ENCODE data around the gene EPB41L2. TPM values are rescaled to one million over a fixed set of nuclear protein-coding genes. Genes with fewer than 3 reads are reported as not detected.

EPB41L2 gene
- total RNA-seq, 1 donor from 2014 or later: 16.5 TPM

- no peak for DNase-seq
- Mint-ChIP-seq H3K9me3 (no peaks in the 10 kb centered on the region), H3K27ac (no peak overlapping the region), H3K4me3 (no peak overlapping the region), H3K4me1 (no peaks in the 10 kb centered on the region), H3K27me3 (no peaks in the 10 kb centered on the region), H3K36me3 (ENCODE audit: low read depth) (no peaks in the 10 kb centered on the region)
- intact Hi-C loops (cut with micrococcal nuclease): no loop called here
These were observed 169.3 kb downstream of the EPB41L2 start for GRCh38 chr6:130893766-130894165.

- no peaks in the 10 kb centered on the region for H3K27me3 Mint-ChIP-seq
- no peak overlapping the region for H3K27ac Mint-ChIP-seq
- H3K9me3 Mint-ChIP-seq: no peaks in the 10 kb centered on the region
- no peak overlapping the region for H3K4me3 Mint-ChIP-seq
- H3K36me3 Mint-ChIP-seq (ENCODE audit: low read depth): no peaks in the 10 kb centered on the region
- H3K4me1 Mint-ChIP-seq: no peaks in the 10 kb centered on the region
- DNase-seq: no peak
- intact Hi-C loops (cut with micrococcal nuclease): no loop called here
These were observed 169.8 kb downstream of the EPB41L2 start for GRCh38 chr6:130893277-130893676.

GRCh38 chr6:130890521-130890971 is 172.5 kb downstream of the EPB41L2 start:
- H3K36me3 Mint-ChIP-seq (ENCODE audit: low read depth): no peaks in the 10 kb centered on the region
- no peak for DNase-seq
- no peak overlapping the region for H3K4me3 Mint-ChIP-seq
- H3K27ac Mint-ChIP-seq: no peak overlapping the region
- no peaks in the 10 kb centered on the region for H3K9me3 Mint-ChIP-seq
- no peaks in the 10 kb centered on the region for H3K27me3 Mint-ChIP-seq
- intact Hi-C loops (cut with micrococcal nuclease): no loop called here
- no peaks in the 10 kb centered on the region for H3K4me1 Mint-ChIP-seq

GRCh38 chr6:130889423-130889822 is 173.6 kb downstream of the EPB41L2 start:
- no peaks in the 10 kb centered on the region for H3K27me3 Mint-ChIP-seq
- no peaks in the 10 kb centered on the region for H3K9me3 Mint-ChIP-seq
- H3K4me3 Mint-ChIP-seq: no peak overlapping the region
- intact Hi-C loops (cut with micrococcal nuclease): loop anchor here (10.0 kb wide), 2 partner anchors 305 to 1025 kb away; no protein-coding TSS in a partner anchor
- H3K36me3 Mint-ChIP-seq (ENCODE audit: low read depth): no peaks in the 10 kb centered on the region
- DNase-seq: no peak
- H3K27ac Mint-ChIP-seq: no peak overlapping the region
- no peaks in the 10 kb centered on the region for H3K4me1 Mint-ChIP-seq

GRCh38 chr6:130888246-130888645 is 174.8 kb downstream of the EPB41L2 start:
- DNase-seq: no peak

GRCh38 chr6:130886966-130887365 is 176.1 kb downstream of the EPB41L2 start:
- Mint-ChIP-seq H3K4me1 (no peaks in the 10 kb centered on the region), H3K27me3 (no peaks in the 10 kb centered on the region), H3K4me3 (no peak overlapping the region), H3K27ac (no peak overlapping the region), H3K36me3 (ENCODE audit: low read depth) (no peaks in the 10 kb centered on the region), H3K9me3 (no peaks in the 10 kb centered on the region)
- DNase-seq: no peak
- intact Hi-C loops (cut with micrococcal nuclease): loop anchor here (1.0 to 10.0 kb wide), 3 partner anchors 308 to 1028 kb away; no protein-coding TSS in a partner anchor

More at GRCh38 chr6:130888246-130888645, 174.8 kb downstream of the EPB41L2 start:
- intact Hi-C loops (cut with micrococcal nuclease): loop anchor here (10.0 kb wide), 2 partner anchors 307 to 1027 kb away; no protein-coding TSS in a partner anchor
- H3K4me1 Mint-ChIP-seq: no peaks in the 10 kb centered on the region
- no peaks in the 10 kb centered on the region for H3K36me3 Mint-ChIP-seq (ENCODE audit: low read depth)
- H3K9me3 Mint-ChIP-seq: no peaks in the 10 kb centered on the region
- no peak overlapping the region for H3K27ac Mint-ChIP-seq
- H3K27me3 Mint-ChIP-seq: no peaks in the 10 kb centered on the region
- no peak overlapping the region for H3K4me3 Mint-ChIP-seq

GRCh38 chr6:130885392-130886192 is 177.5 kb downstream of the EPB41L2 start:
- Mint-ChIP-seq H3K36me3 (ENCODE audit: low read depth) (no peaks in the 10 kb centered on the region), H3K4me3 (no peak overlapping the region), H3K27me3 (no peaks in the 10 kb centered on the region), H3K9me3 (no peaks in the 10 kb centered on the region), H3K27ac (no peak overlapping the region), H3K4me1 (no peaks in the 10 kb centered on the region)
- intact Hi-C loops (cut with micrococcal nuclease): loop anchor here (1.0 to 10.0 kb wide), 5 partner anchors 231 to 1029 kb away; partner anchors contain the start of gene MED23
- DNase-seq: peak; percentile 92

GRCh38 chr6:130882370-130882769 is 180.7 kb downstream of the EPB41L2 start:
- Mint-ChIP-seq H3K9me3 (no peaks in the 10 kb centered on the region), H3K4me1 (no peaks in the 10 kb centered on the region), H3K27ac (no peak overlapping the region), H3K27me3 (no peaks in the 10 kb centered on the region), H3K36me3 (ENCODE audit: low read depth) (no peaks in the 10 kb centered on the region), H3K4me3 (no peak overlapping the region)
- DNase-seq: no peak
- intact Hi-C loops (cut with micrococcal nuclease): loop anchor here (10.0 kb wide), 2 partner anchors 312 to 1032 kb away; no protein-coding TSS in a partner anchor

- Mint-ChIP-seq H3K9me3 (no peaks in the 10 kb centered on the region), H3K27ac (no peak overlapping the region), H3K4me3 (no peak overlapping the region), H3K36me3 (ENCODE audit: low read depth) (no peaks in the 10 kb centered on the region), H3K27me3 (peaks cover 1% of the 10 kb centered on the region), H3K4me1 (no peaks in the 10 kb centered on the region)
- intact Hi-C loops (cut with micrococcal nuclease): loop anchor here (10.0 kb wide), 2 partner anchors 315 to 1035 kb away; no protein-coding TSS in a partner anchor
- DNase-seq: no peak
These were observed 183.2 kb downstream of the EPB41L2 start for GRCh38 chr6:130879826-130880225.

- H3K4me3 Mint-ChIP-seq: no peak overlapping the region
- peaks cover 2% of the 10 kb centered on the region for H3K4me1 Mint-ChIP-seq
- H3K27me3 Mint-ChIP-seq: peaks cover 3% of the 10 kb centered on the region
- intact Hi-C loops (cut with micrococcal nuclease): loop anchor here (2.0 kb wide), 1 partner anchor 551 kb away; no protein-coding TSS in a partner anchor
- H3K9me3 Mint-ChIP-seq: no peaks in the 10 kb centered on the region
- DNase-seq: no peak
- no peaks in the 10 kb centered on the region for H3K36me3 Mint-ChIP-seq (ENCODE audit: low read depth)
- H3K27ac Mint-ChIP-seq: no peak overlapping the region
These were observed 189.3 kb downstream of the EPB41L2 start for GRCh38 chr6:130873746-130874145.

- no peaks in the 10 kb centered on the region for H3K36me3 Mint-ChIP-seq (ENCODE audit: low read depth)
- H3K27ac Mint-ChIP-seq: no peak overlapping the region
- no peaks in the 10 kb centered on the region for H3K9me3 Mint-ChIP-seq
- peak; percentile 91 for DNase-seq
- H3K27me3 Mint-ChIP-seq: peaks cover 3% of the 10 kb centered on the region
- intact Hi-C loops (cut with micrococcal nuclease): loop anchor here (2.0 kb wide), 1 partner anchor 550 kb away; no protein-coding TSS in a partner anchor
- peaks cover 2% of the 10 kb centered on the region for H3K4me1 Mint-ChIP-seq
- H3K4me3 Mint-ChIP-seq: no peak overlapping the region
These were observed 190.6 kb downstream of the EPB41L2 start for GRCh38 chr6:130872250-130873095.

- intact Hi-C loops (cut with micrococcal nuclease): no loop called here
- H3K4me1 Mint-ChIP-seq: peaks cover 2% of the 10 kb centered on the region
- H3K27me3 Mint-ChIP-seq: peaks cover 2% of the 10 kb centered on the region
- no peaks in the 10 kb centered on the region for H3K9me3 Mint-ChIP-seq
- H3K36me3 Mint-ChIP-seq (ENCODE audit: low read depth): no peaks in the 10 kb centered on the region
- H3K4me3 Mint-ChIP-seq: no peak overlapping the region
- H3K27ac Mint-ChIP-seq: no peak overlapping the region
- no peak for DNase-seq
These were observed 192.7 kb downstream of the EPB41L2 start for GRCh38 chr6:130870179-130870880.

GRCh38 chr6:130869681-130870080 is 193.4 kb downstream of the EPB41L2 start:
- no peak overlapping the region for H3K4me3 Mint-ChIP-seq
- H3K4me1 Mint-ChIP-seq: peaks cover 2% of the 10 kb centered on the region
- intact Hi-C loops (cut with micrococcal nuclease): no loop called here
- no peak for DNase-seq
- no peaks in the 10 kb centered on the region for H3K9me3 Mint-ChIP-seq
- no peaks in the 10 kb centered on the region for H3K36me3 Mint-ChIP-seq (ENCODE audit: low read depth)
- H3K27me3 Mint-ChIP-seq: peaks cover 2% of the 10 kb centered on the region
- H3K27ac Mint-ChIP-seq: no peak overlapping the region

All from activated CD4-positive, alpha-beta T cell treated with anti-CD3 and anti-CD28 coated beads, Interleukin-2, amount 10 ng/mL, durations not matched to agents 24 days and 14 days (primary cell).